Effector memory CD4-positive, alpha-beta T cell (primary cell): ENCODE data around the gene PTRH1.

ENCODE experiments used
- DNase-seq, 3 donors: peaks; one replicate each; pipeline ENCODE4 v3.0.0-alpha.2; 2020
- H3K27ac ChIP-seq: 2 replicates; pipeline ENCODE4 v1.7.0; 2013; ENCODE audit warnings: mild to moderate bottlenecking, low read length, moderate library complexity; ENCODE audit not compliant: insufficient read depth, poor library complexity, severe bottlenecking
- H3K27me3 ChIP-seq: replicated peaks from 2 replicates; pipeline ENCODE4 v1.7.0; 2013; ENCODE audit warnings: mild to moderate bottlenecking, low read length; ENCODE audit not compliant: insufficient read depth, control insufficient read depth, poor library complexity, severe bottlenecking
- H3K36me3 ChIP-seq: 2 replicates; pipeline ENCODE4 v1.7.0; 2013; ENCODE audit warnings: mild to moderate bottlenecking, low read length, moderate library complexity; ENCODE audit not compliant: control insufficient read depth, insufficient read depth
- H3K4me1 ChIP-seq: 2 replicates; pipeline ENCODE4 v1.7.0; 2013; ENCODE audit warnings: low read length, mild to moderate bottlenecking; ENCODE audit not compliant: control insufficient read depth, insufficient read depth, poor library complexity, severe bottlenecking
- H3K4me3 ChIP-seq: 2 replicates; pipeline ENCODE4 v1.7.0; 2013; ENCODE audit warnings: low read length, low read depth, mild to moderate bottlenecking; ENCODE audit not compliant: insufficient read depth, poor library complexity, severe bottlenecking
- H3K9me3 ChIP-seq: 2 replicates; pipeline ENCODE4 v1.7.0; 2013; ENCODE audit warnings: mild to moderate bottlenecking, low read length, moderate library complexity; ENCODE audit not compliant: control insufficient read depth

PTRH1 gene

DNA sequence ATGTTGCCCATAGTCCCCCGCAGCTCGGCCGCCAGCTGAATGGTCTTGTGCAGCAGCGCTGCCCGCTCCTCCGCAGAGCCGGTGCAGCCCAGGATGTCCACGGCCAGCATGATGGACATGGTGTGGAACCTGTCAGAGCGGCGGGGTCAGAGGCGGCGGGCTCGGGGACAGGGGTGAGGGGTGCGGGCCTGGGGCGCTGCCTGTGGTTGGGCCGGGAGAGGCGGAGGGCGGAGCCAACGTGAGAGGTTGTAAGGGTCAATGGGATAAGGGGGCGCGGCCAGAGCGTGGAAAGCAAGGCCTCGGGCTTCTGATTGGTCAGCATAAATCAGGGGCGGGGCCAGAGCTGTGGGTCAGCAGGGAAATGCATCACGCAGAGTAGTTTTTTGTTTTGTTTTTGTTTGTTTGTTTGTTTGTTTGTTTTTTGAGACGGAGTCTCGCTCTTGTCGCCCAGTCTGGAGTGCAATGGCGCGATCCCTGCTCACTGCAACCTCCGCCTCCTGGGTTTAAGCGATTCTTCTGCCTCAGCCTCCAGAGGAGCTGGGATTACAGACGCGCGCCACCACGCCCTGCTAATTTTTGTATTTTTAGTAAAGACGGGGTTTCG, 26.5 kb upstream of the PTRH1 start:
- Histone ChIP-seq H3K9me3 (no peaks in the 10 kb centered on the region), H3K27me3 (no peaks in the 10 kb centered on the region), H3K4me1 (no peaks in the 10 kb centered on the region), H3K36me3 (peaks cover 76% of the 10 kb centered on the region), H3K4me3 (no peak overlapping the region), H3K27ac (no peak overlapping the region)
- DNase-seq, result no peak

- Histone ChIP-seq H3K9me3 (no peaks in the 10 kb centered on the region), H3K4me3 (no peak overlapping the region), H3K36me3 (peaks cover 65% of the 10 kb centered on the region), H3K4me1 (peaks cover 6% of the 10 kb centered on the region), H3K27ac (no peak overlapping the region), H3K27me3 (no peaks in the 10 kb centered on the region)
- DNase-seq, result no peak
Measured at GRCh38 chr9:127739614-127740330, 24.3 kb upstream of the PTRH1 start.

- DNase-seq, result no peak
- Histone ChIP-seq H3K9me3 (no peaks in the 10 kb centered on the region), H3K27me3 (no peaks in the 10 kb centered on the region), H3K4me1 (peaks cover 12% of the 10 kb centered on the region), H3K36me3 (peaks cover 55% of the 10 kb centered on the region), H3K27ac (no peak overlapping the region), H3K4me3 (no peak overlapping the region)
Measured at GRCh38 chr9:127738666-127739065, 23.2 kb upstream of the PTRH1 start.

DNA sequence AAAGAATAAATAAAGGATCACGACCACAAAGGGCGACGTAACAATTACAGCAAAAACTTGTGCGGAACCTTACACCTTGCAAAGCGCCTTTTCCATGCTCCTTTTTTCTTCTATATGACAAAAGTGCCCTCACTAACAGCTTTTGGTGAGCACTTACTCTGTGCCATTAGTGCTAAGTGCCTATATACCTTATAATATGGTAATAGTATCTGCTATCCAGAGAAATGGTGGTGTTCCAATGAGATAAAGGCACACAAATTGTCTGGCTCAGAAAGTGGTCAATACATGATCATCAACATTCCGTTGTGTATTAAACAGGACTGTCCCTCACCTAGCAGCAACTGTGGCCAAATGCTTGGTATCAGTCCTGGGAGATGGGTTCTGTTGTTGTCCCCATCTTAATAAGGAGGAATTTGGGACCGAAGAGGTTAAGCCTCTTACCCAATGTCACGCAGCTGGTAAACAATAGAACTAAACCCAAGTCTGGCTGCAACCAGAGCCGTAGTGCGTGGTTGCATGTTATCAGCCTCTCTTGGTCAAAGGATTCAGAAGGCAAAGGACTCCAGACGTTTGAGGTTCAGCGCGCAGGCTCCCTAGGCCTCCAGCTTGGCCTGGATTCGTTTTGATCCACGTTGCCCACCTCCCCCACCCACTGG, 20.2 kb upstream of the PTRH1 start:
- Histone ChIP-seq H3K27ac (peak overlapping the region; percentile 86), H3K4me1 (peaks cover 12% of the 10 kb centered on the region), H3K4me3 (no peak overlapping the region), H3K36me3 (peaks cover 29% of the 10 kb centered on the region), H3K27me3 (no peaks in the 10 kb centered on the region), H3K9me3 (no peaks in the 10 kb centered on the region)
- DNase-seq, result no peak

DNA sequence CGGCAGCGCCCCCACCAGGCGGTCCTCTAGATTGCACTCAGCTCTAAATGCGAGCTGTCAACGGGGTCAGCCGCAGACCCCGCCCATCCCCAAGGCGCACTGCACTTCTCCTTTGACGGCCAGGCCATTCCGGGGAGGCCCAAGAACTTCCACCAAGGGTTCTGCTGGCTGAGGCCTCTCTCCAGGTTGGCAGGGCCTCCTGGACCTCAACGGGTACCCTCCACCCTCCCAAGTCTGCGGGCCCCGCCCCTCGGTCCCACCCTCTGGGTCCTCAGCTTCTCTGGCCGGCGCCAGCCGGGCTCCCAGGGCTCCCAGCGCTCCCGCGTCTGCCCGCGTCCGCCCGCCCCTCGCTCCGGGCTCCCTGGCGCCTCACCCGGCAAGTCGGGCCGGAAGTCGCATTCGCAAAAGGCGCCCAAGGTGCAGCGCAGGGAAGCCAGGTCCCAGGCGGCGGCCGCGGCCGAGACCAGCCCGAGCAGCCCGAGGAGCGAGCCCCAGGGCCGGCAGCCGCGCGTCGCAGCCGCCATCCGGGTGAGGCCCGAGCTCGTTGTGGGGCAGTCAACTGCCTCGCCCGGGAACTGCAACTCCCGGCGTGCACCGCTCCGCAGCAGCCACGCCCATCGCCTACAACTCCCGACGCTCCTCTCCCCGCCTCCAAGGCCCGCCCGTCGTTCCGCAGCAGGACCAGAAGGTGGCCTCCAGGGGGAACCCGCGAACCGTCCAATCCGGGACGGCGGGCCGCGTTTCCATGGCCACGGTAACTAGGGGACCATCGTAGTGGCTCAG, 19.5 kb upstream of the PTRH1 start, which contains the start of gene TOR2A:
Gene TOR2A (minus strand): TSS at position 548 of the 783 bp plus-strand sequence. CDS start 24 bp downstream, at position 524.
- DNase-seq, result peak; percentile 98 to 99 (median 98)
- Histone ChIP-seq H3K27me3 (no peaks in the 10 kb centered on the region), H3K27ac (peak within 1 kb of the TSS; percentile 86), H3K4me1 (peaks cover 12% of the 10 kb centered on the region), H3K36me3 (peaks cover 22% of the 10 kb centered on the region), H3K4me3 (peak within 1 kb of the TSS; percentile 70), H3K9me3 (no peaks in the 10 kb centered on the region)

DNA sequence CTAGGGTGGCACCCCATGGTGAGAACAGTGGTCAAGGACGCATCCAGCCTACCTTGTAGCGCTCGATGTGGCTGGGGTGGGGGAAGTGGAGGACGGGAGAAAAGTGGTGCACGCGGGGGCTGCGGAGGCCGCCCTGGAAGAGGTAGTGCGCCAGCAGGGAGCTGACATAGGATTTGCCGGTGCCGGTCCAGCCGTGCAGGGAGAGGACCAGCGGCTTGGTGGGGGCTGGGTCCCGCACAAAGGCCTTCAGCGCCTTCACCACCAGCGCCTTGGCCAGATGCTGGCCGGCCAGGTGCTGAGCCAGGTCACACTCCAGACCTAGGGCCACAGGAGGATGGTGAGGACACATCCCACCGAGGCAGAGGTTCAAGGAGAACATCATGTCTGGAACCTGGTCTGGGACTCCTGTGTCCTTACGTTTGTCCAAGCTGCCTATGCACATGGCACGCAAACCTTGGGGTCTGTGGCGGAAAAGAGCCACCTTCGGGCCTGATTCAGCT, 18.8 kb upstream of the PTRH1 start:
- DNase-seq, result no peak
- Histone ChIP-seq H3K27me3 (no peaks in the 10 kb centered on the region), H3K9me3 (no peaks in the 10 kb centered on the region), H3K36me3 (peaks cover 15% of the 10 kb centered on the region), H3K27ac (peak overlapping the region; percentile 86), H3K4me1 (peaks cover 12% of the 10 kb centered on the region), H3K4me3 (peak overlapping the region; percentile 70)

DNA sequence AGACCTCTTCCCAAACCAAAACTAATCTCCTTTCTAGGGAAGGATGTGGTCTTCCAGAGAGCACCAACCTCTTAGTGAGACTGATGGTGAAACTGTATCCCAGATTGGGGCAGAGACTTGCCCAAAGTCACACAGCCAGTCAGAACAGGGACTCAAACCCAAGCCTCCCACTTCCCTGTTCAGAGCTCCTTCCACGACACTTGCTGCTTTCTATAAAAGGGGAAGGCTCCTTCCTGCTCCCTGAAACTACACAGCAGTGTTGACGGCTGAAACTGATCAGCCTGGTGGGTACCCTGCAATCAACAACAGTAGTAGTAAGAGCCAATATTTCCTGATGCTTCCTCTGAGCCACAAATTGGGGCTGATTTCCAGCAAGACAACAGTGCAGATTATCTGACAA, 18.2 kb upstream of the PTRH1 start:
- no peak overlapping the region for H3K4me3 ChIP-seq
- no peaks in the 10 kb centered on the region for H3K9me3 ChIP-seq
- no peak overlapping the region for H3K27ac ChIP-seq
- H3K36me3 ChIP-seq, result peaks cover 9% of the 10 kb centered on the region
- peaks cover 12% of the 10 kb centered on the region for H3K4me1 ChIP-seq
- no peaks in the 10 kb centered on the region for H3K27me3 ChIP-seq
- DNase-seq, result no peak

DNA sequence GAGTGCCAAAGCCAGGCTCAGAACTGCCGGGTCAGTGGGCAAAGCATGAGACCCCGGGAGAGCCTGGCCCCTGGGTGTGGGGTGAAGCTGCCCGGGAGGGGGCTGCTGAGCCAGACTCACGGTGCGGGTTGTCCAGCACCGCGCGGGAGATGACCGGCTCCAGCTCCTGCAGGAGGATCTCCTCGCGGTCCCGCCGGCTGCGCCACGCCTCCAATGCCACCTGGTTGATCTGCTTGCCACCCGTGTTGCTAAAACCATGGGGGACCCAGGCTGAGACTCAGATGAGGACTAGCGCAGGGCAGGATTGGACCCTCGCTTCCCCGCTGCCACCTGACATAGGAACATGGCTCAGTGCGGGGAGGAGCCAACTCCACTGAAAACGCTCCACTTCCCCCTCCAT, 17.0 kb upstream of the PTRH1 start:
- H3K9me3 ChIP-seq, result no peaks in the 10 kb centered on the region
- no peak overlapping the region for H3K4me3 ChIP-seq
- no peaks in the 10 kb centered on the region for H3K27me3 ChIP-seq
- H3K27ac ChIP-seq, result no peak overlapping the region
- DNase-seq, result no peak
- no peaks in the 10 kb centered on the region for H3K36me3 ChIP-seq
- peaks cover 12% of the 10 kb centered on the region for H3K4me1 ChIP-seq

DNA sequence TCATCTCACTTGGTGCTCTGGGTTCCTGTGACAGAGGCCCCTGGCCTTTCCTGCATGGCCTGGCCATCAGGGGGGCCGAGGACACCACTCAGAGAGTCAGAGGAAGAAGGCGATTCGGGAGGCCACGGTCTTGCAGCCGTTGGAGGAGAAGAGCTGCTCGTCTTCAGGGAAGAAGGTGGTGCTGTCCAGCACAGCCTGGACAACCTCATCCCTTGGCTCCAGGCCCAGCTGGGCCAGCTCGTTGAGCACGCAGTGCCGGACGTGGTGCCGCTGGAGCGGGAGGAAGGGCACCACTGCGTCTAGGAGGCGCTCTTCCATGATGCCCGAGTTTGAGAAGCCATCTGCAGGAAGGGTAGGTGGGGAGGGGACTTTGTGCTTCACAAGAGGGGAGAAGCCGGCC, 16.5 kb upstream of the PTRH1 start:
- no peaks in the 10 kb centered on the region for H3K36me3 ChIP-seq
- DNase-seq, result no peak
- H3K9me3 ChIP-seq, result no peaks in the 10 kb centered on the region
- H3K27me3 ChIP-seq, result no peaks in the 10 kb centered on the region
- H3K27ac ChIP-seq, result no peak overlapping the region
- H3K4me3 ChIP-seq, result no peak overlapping the region
- H3K4me1 ChIP-seq, result peaks cover 12% of the 10 kb centered on the region
